ENCODE results near the gene COLEC11. TPM values are rescaled to one million over a fixed set of nuclear protein-coding genes. Genes with fewer than 3 reads are reported as not detected.
"Not testable (repeated sequence)": the region's sequence is repeated elsewhere in the genome, so short reads cannot be mapped to it uniquely, and the experiment has no call there.

The COLEC11 gene
- total and polyA plus RNA-seq, 5 experiments from 2014 or later, result 1.8 to 1.9 TPM; not detected in 3

DNA sequence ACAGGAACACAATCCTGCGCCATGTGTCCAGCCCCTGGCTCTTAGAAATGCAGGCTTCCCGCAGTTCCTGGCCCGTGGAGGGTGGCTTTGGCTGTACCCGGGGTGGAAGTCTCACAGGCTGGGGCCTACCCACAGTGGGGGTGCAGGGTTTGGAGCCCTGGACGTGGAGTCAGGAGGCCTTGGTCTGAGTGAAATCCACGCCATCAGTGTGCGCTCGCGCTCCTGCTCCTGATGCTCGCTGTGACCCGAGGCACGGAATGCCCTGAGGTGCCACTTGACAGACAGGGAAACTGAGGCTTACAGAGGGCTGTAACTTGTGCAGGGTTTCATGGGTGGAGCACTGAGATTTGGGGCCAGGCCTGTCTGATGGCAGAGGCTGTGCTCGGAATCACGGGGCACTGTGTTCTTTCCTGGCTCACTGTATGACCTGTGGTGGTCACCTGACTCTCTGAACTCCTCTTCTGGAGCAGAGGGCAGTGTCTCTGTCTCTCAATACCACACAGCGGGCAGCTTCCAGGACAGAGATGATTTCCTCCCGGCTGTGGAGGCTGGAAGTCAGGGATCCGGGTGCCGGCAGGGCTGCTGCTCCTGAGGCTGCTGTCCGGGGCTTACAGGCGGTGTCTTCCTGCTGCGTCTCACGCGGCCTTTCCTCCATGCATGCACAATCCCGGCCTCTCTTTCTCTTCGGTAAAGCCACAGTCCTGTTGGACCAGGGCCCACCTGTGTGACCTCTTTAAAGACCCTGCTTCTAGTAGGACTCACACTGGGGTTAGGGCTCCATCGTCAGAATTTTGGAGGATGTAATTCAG is 37.1 kb downstream of the COLEC11 start:
- H3K27ac Mint-ChIP-seq, result no peak overlapping the region
- H3K4me3 Mint-ChIP-seq, result no peak overlapping the region
- H3K4me1 Mint-ChIP-seq, result peaks cover 0 to 1% (median 0%) of the 10 kb centered on the region in 4 donors
- POLR2A ChIA-PET, result no interaction called here
- H3K27me3 Mint-ChIP-seq, result peaks cover 0 to 28% (median 5%) of the 10 kb centered on the region in 5 donors
- H3K9me3 Mint-ChIP-seq, result no peaks in the 10 kb centered on the region
- no peaks in the 10 kb centered on the region for H3K36me3 Mint-ChIP-seq
- ATAC-seq (no peak), DNase-seq (peak in 1 of 10 donors; percentile 15)

DNA sequence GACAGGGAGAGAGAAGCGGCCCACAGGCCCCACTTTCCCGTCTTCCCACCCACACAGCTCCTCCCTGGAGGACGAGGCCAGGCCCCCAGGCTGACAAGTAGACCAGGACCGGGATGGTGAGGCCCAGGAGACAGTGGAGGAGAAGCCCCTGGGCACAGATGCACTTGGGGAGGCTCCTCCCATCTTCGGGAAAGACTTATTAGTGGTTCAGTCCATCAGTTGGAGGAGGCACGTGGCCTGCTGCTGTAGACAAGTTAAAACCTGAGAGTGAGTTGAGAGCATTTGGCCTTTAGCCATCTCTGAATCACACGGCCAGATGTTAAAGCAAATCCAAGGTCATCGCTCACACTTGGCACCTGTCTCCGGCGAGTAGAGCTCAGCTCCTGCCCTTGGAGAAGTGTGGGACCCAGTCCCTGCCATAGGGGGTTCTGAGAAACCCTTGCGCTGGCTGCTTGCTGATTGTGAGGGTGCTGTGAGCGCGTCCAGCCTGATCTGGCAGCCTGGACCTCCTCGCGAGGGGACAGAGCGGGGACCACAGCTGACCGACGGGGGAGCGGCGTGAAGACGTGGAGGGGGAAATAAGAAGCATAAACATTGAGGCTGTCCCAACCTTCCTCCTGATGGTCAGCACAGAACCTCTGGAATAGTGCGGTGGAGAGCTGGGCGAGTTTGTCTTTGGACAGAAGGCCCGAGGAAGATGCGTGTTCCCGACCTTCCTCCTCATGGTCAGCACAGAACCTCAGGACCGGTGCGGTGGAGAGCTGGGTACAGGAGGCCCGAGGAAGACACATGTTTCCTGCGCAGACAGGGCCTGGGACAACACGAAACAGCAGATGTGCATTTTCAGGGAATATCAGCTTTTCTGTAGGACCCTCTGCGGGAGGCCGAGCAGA is 38.4 kb downstream of the COLEC11 start:
- H3K9me3 Mint-ChIP-seq, result no peaks in the 10 kb centered on the region
- no peak overlapping the region for H3K27ac Mint-ChIP-seq
- H3K4me1 Mint-ChIP-seq, result peaks cover 0 to 1% (median 0%) of the 10 kb centered on the region in 4 donors
- ATAC-seq, result no peak
- POLR2A ChIA-PET, result no interaction called here
- peaks cover 0 to 26% (median 0%) of the 10 kb centered on the region in 5 donors for H3K27me3 Mint-ChIP-seq
- no peak overlapping the region for H3K4me3 Mint-ChIP-seq
- peak in 1 of 10 donors; percentile 10 for DNase-seq
- no peaks in the 10 kb centered on the region for H3K36me3 Mint-ChIP-seq

DNA sequence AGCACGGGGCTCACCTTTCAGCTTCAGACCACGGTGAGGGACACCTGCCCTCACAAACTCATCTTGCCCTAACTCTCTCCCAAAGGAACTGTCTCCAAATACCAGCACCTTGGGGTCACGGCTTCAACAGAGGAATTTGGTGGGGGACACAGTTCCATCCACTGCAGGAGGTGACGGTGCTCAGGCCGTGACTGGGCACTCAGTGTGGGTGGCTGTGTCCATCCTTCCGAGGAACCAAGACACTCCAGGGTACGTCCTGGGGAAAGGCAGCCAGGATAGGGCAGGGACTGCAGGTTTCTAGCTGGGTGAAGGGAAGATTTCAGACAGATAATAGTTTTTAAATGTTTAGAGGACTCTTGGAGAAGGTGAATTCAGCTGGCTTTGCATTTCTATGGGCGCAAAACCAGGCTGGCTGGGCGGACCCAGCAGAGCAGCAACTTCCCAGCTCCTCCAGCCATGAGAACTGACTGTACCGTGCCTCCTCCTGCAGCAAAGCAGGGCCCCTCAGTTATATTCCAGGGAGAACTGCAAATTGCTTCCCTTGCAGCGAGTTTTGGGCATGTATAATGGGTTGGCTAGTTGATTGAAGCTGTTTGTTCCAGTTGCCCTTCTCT is 39.2 kb downstream of the COLEC11 start:
- H3K27me3 Mint-ChIP-seq, result peaks cover 0 to 26% (median 0%) of the 10 kb centered on the region in 5 donors
- no peak overlapping the region for H3K27ac Mint-ChIP-seq
- no peaks in the 10 kb centered on the region for H3K9me3 Mint-ChIP-seq
- H3K36me3 Mint-ChIP-seq, result no peaks in the 10 kb centered on the region
- ATAC-seq (no peak), DNase-seq (peak in 1 of 10 donors; percentile 11)
- no peak overlapping the region for H3K4me3 Mint-ChIP-seq
- POLR2A ChIA-PET, result no interaction called here
- peaks cover 0 to 1% (median 0%) of the 10 kb centered on the region in 4 donors for H3K4me1 Mint-ChIP-seq

DNA sequence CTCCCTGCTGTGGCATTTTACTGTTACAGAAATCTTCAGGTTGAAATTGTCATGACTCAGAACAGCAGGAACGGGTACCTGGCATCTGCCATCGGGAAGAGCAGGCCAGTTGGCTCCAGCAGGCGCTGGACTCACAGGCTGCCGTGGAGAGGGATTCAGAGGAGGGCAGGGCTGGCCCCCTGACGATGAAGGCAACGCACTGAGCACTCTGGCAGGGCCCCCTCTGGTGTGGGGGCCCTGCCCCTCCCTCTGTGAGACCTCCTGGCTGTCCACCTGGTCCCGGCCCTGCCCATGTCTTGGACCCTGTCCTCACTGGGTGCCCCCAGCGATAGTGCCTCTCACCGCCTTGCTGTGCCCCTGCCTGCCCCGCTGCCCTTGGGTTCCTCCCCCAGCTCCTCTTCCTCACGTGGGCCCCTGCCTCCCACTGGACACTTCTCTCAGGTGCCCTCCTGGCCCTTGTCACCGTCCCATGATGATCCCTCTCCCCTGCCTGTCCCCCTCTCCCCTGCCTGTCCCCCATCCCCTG is 39.7 kb downstream of the COLEC11 start:
- POLR2A ChIA-PET, result no interaction called here

DNA sequence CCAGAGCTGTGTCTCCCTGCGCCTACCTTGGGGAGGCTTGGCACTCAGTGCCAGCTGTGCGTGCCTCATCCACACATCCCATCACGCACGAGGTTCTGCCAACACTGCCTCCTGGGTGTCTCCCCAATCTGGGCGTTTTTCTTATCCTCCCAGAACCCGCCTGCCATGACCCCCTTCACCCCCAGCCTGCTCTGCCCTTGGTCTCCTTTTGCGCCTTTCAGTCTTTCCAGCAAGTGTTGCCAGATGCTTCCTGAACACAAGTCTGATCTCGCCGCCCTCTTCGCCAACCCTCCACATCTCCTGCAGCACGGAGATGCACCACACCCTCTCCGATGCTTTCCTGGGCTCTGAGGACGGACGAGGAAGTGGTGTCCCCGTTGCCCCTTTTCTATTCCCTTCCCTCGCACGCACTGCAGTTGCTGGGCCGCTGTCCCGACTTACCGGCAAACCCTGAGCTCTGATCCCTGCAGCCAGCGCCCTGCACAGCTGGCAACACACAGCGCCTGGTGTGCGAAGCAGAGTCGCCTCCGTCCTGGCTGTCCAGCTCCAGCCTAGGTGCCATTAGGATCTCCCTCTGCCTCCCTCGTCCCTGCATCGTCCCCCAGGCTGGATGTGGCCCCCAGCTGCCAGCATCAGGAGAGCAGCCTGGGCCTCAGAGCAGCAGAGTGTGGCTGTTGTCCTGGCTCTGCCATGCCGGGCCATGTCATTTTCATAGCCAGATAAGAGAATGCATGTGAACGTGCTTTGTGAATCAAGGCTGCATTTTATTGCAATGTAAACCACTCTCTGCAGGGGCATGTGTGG is 40.5 kb downstream of the COLEC11 start:
- no peak for ATAC-seq
- Mint-ChIP-seq H3K27me3 (peaks cover 0 to 26% (median 0%) of the 10 kb centered on the region in 5 donors), H3K4me1 (peaks cover 0 to 1% (median 0%) of the 10 kb centered on the region in 4 donors), H3K4me3 (no peak overlapping the region), H3K9me3 (no peaks in the 10 kb centered on the region), H3K36me3 (no peaks in the 10 kb centered on the region), H3K27ac (peak overlapping the region in 1 of 10 donors; percentile 84)
- DNase-seq, result peak in 1 of 10 donors; percentile 15
- POLR2A ChIA-PET, result no interaction called here

More for the DNA sequence above, 39.7 kb downstream of the COLEC11 start:
- no peaks in the 10 kb centered on the region for H3K36me3 Mint-ChIP-seq
- DNase-seq (peak in 1 of 10 donors; percentile 16), ATAC-seq (no peak)
- H3K27me3 Mint-ChIP-seq, result peaks cover 0 to 26% (median 0%) of the 10 kb centered on the region in 5 donors
- H3K4me3 Mint-ChIP-seq, result no peak overlapping the region
- no peak overlapping the region for H3K27ac Mint-ChIP-seq
- H3K4me1 Mint-ChIP-seq, result peaks cover 0 to 1% (median 0%) of the 10 kb centered on the region in 4 donors
- H3K9me3 Mint-ChIP-seq, result no peaks in the 10 kb centered on the region

DNA sequence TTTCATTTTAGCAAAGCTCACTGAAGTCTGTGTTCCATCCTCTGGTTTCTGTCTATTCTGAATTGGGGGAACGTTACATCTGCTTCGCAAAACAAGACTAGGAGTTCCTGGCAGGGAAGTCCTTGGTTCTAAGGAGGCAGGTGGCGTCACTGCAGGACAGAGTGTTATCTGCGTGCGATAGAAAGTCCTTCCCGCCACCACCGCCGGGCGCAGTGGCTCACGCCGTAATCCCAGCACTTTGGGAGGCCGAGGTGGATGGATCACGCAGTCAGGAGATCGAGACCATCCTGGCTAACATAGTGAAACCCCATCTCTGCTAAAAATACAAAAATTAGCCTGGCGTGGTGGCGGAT is 41.0 kb downstream of the COLEC11 start:
- DNase-seq, H3K27ac Mint-ChIP-seq, H3K4me3 Mint-ChIP-seq, H3K4me1 Mint-ChIP-seq, ATAC-seq, H3K36me3 Mint-ChIP-seq, H3K9me3 Mint-ChIP-seq, POLR2A ChIA-PET: not testable (repeated sequence)
- peaks cover 0 to 26% (median 0%) of the 10 kb centered on the region in 5 donors for H3K27me3 Mint-ChIP-seq

DNA sequence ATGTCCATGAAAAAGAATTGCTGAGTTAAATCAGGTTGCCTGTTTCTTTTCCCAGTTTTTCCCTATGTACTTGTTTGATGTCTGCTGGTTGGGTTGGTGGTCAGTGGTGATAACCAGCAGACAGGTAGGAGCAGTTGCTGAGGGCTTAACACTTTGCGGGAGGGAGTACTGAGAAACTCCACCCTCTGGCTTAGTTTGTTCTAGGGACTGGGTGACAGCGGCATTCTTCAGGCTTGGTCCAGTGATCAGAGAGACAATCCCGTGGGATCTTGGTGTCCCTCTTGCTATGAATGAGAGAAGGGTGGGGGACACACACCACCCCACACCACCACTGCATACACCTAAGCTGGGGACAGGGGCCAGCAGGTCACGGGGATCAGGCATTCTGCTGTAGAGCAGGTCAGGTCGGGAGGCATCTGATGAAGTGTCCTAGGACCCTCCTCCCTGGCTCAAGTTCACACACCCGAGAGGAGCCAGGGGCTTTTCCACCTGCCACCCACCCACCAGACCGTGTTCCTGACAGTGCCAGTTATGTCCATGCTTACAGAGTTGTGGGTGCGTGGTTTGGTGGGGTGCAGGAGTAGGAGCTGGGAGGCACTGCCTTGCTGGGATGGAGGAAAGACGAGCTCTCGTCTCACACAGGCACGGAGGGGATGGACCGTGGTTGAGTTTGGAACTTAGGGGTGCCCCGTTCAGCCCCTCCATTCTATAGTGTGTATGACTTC is 41.8 kb downstream of the COLEC11 start:
- POLR2A ChIA-PET, result no interaction called here
- Mint-ChIP-seq H3K27me3 (peaks cover 0 to 26% (median 0%) of the 10 kb centered on the region in 5 donors), H3K9me3 (no peaks in the 10 kb centered on the region), H3K27ac (no peak overlapping the region), H3K36me3 (no peaks in the 10 kb centered on the region), H3K4me1 (peaks cover 0 to 1% (median 0%) of the 10 kb centered on the region in 4 donors), H3K4me3 (no peak overlapping the region)
- ATAC-seq (no peak), DNase-seq (peak in 1 of 10 donors; percentile 10)

DNA sequence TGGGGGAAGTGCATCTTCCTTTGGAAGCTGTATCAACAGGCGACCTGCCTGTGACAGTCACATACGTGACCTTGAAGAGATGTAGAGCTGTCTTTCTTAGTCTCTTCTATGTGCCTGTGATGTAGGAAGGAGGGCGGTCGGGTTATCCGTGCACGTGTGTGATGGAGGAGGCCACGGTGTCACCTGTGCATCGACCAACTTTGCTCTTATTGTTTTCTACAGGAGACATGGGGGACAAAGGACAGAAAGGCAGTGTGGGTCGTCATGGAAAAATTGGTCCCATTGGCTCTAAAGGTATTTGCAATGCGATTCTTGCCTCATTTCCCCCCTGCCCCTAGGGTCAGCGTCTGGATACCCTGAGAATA is 42.4 kb downstream of the COLEC11 start:
- Mint-ChIP-seq H3K4me3 (no peak overlapping the region), H3K27ac (no peak overlapping the region), H3K27me3 (peaks cover 0 to 26% (median 0%) of the 10 kb centered on the region in 5 donors), H3K9me3 (no peaks in the 10 kb centered on the region), H3K36me3 (no peaks in the 10 kb centered on the region), H3K4me1 (peaks cover 0 to 1% (median 0%) of the 10 kb centered on the region in 4 donors)
- POLR2A ChIA-PET, result no interaction called here
- DNase-seq (no peak), ATAC-seq (no peak)

DNA sequence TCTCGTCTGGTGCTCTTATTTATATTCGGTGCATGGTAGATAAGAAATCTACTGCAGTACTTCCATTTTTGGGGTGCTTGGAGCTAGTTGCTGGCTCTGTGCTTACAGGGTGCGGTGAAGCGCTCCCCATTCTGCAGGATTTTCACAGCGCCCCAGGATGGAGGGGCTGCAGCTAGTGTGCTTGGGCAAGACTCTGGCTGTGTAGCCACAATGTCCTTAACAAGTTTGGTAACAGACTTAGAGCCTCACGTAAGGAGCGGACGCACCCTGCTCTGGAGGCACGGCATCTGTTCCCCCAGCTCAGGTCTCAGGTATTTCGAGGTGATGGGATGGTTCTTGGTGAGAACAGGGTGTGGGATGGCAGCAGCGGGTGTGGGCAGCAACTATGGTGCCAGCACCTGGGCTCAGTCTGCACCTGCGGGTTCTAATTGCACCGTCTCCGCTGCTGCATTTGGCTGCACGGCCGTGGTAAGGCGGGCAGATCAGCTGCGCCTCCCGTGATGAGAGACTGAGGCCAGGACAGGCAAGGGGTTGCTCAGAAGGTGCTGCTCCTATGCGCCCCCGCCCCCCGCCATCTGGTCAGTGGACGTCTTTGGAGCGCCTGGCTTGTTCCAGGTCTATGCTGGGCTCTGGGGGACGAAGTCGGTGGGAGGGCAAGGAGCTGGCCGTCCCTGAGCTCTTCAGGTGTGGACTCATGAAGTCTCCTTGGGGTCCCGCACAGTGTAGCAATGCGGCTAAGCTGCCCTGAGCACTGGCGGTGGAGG is 43.0 kb downstream of the COLEC11 start:
- H3K9me3 Mint-ChIP-seq, result no peaks in the 10 kb centered on the region
- peaks cover 0 to 26% (median 0%) of the 10 kb centered on the region in 5 donors for H3K27me3 Mint-ChIP-seq
- H3K4me3 Mint-ChIP-seq, result no peak overlapping the region
- H3K27ac Mint-ChIP-seq, result no peak overlapping the region
- DNase-seq (peak in 1 of 10 donors; percentile 7), ATAC-seq (no peak)
- H3K4me1 Mint-ChIP-seq, result peaks cover 0 to 1% (median under 1%) of the 10 kb centered on the region in 4 donors
- no peaks in the 10 kb centered on the region for H3K36me3 Mint-ChIP-seq
- POLR2A ChIA-PET, result no interaction called here

DNA sequence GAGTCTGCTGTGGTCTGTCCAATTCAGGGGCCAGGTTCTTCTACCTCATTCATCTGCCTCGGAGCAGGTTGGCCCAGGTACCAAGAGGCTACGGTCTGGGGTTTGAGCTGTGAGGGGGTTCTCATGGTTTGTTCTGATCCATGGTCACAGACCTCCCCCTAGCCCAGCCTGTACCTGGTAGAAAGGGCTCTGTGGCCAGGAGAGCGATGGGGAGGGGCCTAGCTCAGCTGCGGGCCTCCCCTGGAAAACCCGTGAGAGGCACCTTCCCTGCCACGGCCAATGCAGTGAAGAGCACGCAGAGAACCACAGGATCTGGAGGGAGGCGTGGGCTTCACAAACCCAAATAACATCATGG is 43.5 kb downstream of the COLEC11 start:
- DNase-seq (no peak), ATAC-seq (no peak)
- peaks cover 0 to 3% (median under 1%) of the 10 kb centered on the region in 4 donors for H3K4me1 Mint-ChIP-seq
- H3K4me3 Mint-ChIP-seq, result no peak overlapping the region
- no peak overlapping the region for H3K27ac Mint-ChIP-seq
- POLR2A ChIA-PET, result no interaction called here
- H3K27me3 Mint-ChIP-seq, result peaks cover 0 to 26% (median 0%) of the 10 kb centered on the region in 5 donors
- no peaks in the 10 kb centered on the region for H3K9me3 Mint-ChIP-seq
- no peaks in the 10 kb centered on the region for H3K36me3 Mint-ChIP-seq

DNA sequence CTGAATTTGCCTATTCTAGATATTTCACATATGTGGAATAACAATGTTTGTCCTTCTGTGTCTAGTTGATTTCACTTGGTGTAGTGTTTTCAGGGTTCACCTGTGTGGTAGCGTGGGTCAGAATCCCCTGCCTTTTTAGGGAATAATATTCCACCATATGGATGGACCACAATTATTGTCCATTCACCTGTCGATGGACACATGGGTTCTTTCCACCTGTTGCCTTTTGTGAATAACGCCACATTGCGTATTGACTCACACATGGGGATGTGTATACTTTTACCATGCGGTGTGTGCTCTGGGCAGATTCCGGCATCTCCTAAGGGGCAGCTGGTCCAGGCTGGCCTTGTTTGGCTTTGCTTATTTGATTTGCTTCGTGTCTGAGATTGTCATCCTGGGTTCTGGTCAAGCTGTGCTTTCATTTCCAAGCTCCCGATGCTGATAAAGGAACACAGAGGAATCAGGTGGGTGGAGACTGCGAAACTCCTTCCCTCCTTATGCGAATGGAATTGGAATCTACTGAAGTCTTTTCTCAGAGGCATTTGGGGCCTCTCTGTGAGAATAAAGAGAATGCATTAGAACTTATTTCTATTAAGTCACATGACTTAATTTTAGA is 44.2 kb downstream of the COLEC11 start:
- Mint-ChIP-seq H3K27me3 (peaks cover 0 to 26% (median 0%) of the 10 kb centered on the region in 5 donors), H3K27ac (peak overlapping the region in 1 of 10 donors; percentile 21), H3K36me3 (no peaks in the 10 kb centered on the region), H3K4me3 (no peak overlapping the region), H3K4me1 (peaks cover 0 to 3% (median 0%) of the 10 kb centered on the region in 4 donors), H3K9me3 (no peaks in the 10 kb centered on the region)
- POLR2A ChIA-PET, result no interaction called here
- DNase-seq (no peak), ATAC-seq (no peak)

Data from naive thymus-derived CD8-positive, alpha-beta T cell (primary cell).